Suppressor macrophage treated with lipopolysaccharide for 4 hours (primary cell): Measurements from ENCODE around the gene PARP16.
A peak's percentile ranks its signal among the peaks of the same experiment; 100 is the strongest.

Experiments
- DNase-seq: peaks from one replicate; pipeline ENCODE4 v3.0.0-alpha.2; 2020

Gene PARP16

GRCh38 chr15:65311760-65312159 lies 25.1 kb upstream of the PARP16 start:
- no peak for DNase-seq

DNA sequence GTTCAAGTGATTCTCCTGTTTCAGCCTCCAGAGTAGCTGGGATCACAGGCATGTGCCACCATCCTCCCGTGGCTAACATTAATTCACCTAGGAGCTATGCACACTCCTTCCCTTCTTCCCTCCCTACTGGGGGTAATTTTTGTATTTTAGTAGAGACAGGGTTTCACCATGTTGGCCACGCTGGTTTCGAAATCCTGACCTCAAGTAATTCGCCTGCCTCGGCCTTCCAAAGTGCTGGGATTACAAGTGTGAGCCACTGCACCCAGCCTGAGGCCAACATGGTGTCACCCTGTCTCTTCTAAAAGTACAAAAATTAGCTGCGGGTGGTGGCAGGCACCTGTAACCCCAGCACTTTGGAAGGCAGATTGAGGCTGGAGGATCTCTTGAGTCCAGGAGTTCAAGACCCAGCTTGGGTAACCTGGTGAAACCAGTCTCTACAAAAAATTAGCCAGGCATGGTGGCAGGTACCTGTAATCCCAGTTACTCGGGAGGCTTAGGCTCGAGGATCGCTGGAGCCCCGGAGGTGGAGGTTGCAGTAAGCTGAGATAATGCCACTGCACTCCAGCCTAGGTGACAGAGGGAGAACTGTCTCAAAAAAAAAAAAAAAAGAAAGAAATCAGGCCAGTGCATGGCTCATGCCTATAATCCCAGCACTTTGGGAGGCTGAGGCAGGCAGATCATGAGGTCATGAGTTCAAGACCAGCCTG lies 23.9 kb upstream of the PARP16 start:
- no peak for DNase-seq

- DNase-seq, result no peak
Measured at GRCh38 chr15:65309882-65310418, 23.3 kb upstream of the PARP16 start.

DNA sequence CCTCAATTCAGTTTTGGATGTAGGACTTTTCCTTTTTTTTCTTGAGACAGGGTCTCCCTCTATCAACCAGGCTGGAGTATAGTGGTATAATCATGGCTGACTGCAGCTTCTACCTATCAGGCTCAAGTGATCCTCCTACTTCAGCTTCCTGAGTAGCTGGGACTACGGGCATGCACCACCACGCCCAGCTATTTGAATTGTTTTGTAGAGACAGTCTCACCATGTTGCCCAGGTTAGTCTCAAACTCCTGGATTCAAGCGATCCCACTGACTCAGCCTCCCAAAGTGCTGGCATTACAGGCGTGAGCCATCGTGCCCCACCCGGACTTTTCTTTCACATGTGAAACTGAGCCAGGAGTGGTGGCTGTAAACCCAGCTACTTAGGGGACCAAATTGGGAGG lies 21.3 kb upstream of the PARP16 start:
- no peak for DNase-seq

DNA sequence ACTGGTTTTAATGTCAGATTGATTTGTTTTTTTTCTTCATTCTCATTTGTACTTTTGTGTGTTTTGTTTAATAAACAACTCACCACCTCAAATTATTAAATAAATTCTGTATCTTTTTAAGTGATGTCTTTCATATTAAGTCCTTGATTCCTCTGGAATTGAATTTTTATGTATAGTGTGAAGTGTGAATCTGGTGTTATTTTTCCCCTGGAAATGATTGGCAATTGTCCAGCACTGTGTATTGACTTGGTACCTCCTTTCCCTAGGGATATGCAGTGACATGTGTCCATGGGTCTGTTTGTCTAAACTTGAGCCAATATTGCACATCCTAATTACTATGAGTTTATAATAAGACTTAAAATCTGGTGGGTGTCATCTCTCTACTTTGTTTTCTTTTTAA lies 19.9 kb upstream of the PARP16 start:
- DNase-seq, result no peak

DNA sequence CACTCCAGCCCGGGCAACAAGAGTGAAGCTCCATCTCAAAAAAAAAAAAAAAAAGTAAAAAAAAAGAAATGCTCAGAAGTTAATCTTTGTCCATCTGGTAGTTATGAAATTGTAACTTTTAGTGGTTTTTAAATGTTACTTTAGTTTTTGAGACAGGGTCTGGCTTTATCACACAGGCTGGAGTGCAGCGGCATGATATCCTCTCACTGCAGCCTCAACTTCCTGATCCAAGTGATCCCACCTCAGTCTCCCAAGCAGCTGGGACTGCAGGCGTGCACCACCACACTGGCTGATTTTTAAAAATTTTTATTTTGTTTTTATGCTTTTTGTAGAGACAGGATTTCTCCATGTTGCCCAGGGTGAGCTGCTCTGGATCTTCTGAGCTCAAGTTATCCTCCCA lies 19.1 kb upstream of the PARP16 start:
- DNase-seq, result no peak

- DNase-seq, result no peak
Measured at GRCh38 chr15:65305150-65305758, 18.6 kb upstream of the PARP16 start.

GRCh38 chr15:65304381-65305149 lies 17.9 kb upstream of the PARP16 start, which contains the start of gene RNU5B-1:
Gene RNU5B-1 (plus strand): TSS chr15:65304677.
- DNase-seq, result peak; percentile 94

DNA sequence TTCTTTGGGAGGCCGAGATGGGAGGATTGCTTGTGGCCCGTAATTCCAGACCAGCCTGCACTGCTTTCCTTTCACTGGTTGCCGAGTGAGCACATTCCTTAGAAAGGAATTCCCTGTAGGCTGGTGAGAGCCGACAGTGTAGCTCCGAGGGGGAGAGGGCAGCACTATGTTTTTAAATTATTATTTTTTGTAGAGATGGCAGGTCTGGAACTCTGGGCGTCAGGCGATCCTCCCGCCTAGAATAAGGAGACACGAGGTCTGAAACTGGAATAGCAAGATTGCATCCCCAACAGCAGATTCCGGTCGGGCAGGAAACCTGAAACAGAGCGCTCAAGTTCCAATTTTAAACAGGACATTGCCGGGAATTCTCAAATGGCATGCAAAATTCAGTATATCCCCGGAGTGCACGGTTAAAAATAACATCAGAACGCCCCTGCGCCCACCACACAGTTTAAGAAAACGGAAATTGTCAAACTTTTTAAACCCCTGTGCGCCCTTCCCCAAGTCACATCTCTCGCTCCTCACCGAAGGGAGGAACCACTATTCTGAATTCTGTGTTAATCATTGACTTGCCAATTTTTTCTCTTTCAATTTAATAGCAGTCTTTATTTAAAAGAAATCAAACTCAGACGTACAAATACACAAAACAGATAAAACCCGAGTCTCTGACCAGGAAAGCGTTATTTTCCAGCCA lies 17.2 kb upstream of the PARP16 start:
- peak; percentile 47 for DNase-seq

GRCh38 chr15:65302061-65302460 lies 15.4 kb upstream of the PARP16 start:
- DNase-seq, result no peak

- DNase-seq, result no peak
Measured at GRCh38 chr15:65300924-65301441, 14.3 kb upstream of the PARP16 start.

DNA sequence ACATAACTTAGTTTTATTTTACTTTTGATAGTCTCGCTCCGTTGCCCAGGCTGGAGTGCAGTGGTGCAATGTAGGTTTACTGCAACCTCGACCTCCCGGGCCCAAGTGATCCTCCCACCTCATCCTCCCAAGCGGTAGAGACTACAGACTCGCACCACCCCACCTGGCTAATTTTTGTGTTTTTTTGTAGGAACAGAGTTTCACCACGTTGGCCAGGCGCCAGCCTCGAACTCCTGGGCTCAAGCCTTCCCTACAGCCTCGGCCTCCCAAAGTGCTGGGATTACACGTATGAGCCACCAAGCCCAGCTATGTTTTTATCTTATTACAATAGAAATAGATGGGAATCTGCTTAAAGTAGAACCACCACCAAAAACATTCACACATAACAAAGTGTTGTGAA lies 12.0 kb upstream of the PARP16 start:
- DNase-seq, result no peak

GRCh38 chr15:65292938-65293518 lies 6.3 kb upstream of the PARP16 start:
- no peak for DNase-seq

DNA sequence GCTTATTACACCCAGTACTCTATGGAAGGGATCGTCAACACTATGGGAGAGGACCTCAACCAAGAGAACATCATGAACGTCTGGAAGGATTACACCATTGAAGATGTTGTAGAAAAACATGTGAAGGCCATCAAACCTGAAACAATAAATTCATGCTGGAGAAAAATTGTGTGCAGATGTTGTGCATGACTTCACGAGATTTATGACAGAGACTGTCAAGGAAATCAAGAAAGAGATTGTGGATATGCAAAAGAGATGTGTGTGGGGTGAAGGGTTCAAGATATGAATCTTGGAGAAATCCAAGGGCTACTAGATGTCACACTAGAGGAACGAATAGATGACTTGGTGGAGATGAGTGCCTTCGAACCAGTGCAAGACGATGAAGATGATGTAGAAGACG lies 3.5 kb upstream of the PARP16 start:
- DNase-seq, result no peak

DNA sequence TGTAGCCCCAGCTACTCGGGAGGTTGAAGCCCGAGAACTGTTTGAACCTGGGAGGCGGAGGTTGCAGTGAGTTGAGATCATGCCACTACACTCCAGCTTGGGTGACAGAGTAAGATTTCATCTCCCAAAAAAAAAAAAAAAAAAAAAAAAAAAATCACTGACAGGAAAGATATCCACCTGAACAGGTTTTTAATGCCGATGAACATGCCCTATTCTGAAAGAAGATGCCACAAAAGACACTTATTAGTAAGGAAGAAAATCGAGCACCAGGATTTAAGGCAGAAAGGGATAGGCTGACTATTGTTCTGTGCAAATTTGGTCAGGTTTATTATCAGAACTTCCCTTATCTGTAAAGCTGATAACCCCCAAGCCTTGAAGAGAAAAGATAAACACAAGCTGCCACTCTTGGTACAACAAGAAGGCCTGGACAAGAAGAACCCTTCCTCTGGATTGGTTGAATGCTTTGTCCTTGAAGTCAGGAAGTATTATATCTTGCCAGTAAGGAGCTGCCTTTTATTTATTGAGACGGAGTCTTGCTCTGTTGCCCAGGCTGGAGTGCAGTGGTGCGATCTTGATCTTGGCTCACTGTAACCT lies 2.7 kb upstream of the PARP16 start:
- no peak for DNase-seq

DNA sequence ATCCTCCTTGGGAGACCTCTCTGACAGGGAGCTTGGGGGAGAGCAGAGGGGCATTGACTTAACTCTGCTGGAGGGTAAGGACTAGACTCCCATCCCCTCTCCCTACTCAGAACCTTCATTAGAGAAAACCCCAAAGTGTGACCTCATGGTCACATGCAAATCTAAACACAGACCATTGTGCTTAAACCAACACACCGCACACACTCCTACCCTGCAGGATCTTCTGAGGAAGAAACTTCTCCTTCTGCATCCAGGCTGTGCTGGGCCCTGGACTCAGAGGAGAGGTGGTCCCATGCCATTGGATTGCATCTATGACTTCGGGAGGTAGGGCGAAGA lies 805 bp upstream of the PARP16 start:
- peak; percentile 46 for DNase-seq

DNA sequence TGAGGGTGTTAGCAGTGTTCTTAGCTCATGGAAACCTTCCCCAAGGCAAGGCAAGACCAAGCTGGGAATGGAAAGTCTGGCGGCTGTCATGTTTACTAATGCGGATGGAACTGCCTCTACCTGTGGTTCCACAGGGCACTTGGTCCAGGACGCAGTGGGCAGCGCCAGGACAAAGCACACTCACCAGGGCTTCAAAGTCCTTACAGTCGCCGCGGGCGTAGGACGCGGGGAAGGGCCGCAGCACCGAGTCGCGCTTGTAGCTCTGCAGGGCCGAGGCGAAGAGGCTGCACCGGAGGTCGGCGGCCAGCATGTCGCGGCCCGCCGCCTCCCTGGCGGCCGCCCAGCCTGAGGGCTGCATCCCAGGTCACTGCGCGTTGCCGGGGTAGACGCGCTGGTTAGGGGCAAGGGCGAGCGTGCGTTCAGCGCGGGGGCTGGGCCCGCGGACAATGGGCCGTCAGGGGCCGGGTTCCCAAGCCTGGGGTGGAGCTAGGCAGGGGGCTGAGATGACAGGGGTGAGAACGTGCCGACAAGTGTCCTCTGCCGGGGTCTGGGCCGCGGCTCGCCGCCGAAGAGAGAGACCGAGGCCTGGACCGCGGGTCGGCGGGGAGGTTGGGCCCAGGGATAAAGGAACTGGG lies 497 bp downstream of the PARP16 start:
- peak; percentile 17 for DNase-seq

DNA sequence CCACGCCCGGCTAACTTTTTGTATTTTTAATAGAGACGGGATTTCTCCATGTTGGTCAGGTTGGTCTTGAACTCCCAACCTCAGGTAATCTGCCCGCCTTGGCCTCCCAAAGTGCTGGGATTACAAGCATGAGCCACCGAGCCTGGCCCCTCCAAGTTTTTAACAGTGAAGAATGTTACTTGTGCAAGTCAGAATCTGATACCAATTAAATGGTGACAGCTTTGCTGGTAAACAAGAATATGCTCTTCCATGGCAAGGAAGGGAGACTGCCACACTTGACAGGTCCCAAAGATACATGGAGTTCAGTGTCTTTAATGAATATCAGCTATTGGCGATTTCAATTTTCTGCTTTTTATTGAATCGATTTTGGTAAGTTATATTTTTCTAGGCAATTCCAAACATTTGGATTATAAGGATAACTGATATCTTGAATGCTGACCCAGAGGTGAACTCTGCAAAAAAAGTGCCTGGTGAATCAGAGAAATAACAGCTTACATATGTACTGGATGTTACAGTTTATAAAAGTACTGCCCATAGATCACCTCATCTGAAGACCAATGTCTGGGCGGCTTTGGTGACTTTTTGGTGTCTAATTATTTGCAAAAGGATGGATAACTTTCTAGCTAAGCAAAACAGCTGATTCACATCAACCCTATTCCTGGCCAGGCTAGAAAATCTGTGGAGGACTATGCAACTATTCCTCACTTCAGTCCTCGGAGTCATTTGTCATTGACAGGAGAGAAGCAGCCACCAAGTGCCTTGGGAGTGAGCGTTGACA lies 1.2 kb downstream of the PARP16 start:
- no peak for DNase-seq

- DNase-seq, result no peak
Measured at GRCh38 chr15:65278480-65278879, 8.2 kb downstream of the PARP16 start.

DNA sequence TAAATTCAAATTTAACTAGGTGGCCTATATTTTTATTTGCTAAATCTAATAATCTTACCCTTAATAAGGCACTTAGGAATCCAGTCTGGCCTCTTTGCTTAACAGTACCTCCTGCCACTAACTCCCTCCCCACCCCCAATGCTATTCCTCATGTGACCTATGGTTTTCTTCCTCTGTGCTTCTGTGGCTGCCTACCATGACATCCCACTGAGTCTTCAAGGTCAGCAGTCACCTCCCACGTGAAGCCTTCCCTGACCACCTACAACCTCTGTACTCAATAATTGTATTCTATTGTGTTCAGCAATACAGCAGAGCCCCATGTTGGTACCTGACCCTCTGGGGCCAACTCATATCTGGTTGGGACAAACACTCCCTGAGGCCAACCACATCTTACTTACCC lies 9.7 kb downstream of the PARP16 start:
- no peak for DNase-seq

DNA sequence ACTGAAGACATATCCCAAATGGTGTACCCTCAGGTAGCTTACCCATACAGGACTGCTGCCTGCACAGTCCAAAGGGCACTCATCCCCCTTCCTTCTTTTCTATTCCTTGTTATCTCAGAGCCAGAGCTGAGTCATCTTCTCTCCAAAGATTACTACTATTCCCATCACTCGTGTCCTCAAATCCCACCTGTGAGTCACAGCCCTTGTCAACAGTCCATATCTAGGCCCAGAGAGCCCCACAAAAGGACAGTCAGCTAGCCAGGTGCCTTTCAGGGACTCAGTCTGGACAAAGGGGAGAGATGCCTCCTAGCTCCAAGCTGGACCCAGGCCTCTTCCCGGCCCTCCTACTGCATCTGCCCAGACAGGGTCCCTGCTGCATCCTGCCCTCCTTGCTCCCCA lies 11.0 kb downstream of the PARP16 start:
- DNase-seq, result no peak
